Epithelial cell of prostate (primary cell): ENCODE data around the gene JAK3.
A peak's percentile ranks its signal among the peaks of the same experiment; 100 is the strongest.
"Not testable (repeated sequence)": the region's sequence is repeated elsewhere in the genome, so short reads cannot be mapped to it uniquely, and the experiment has no call there.

Experiments used
- DNase-seq: peaks from one replicate; pipeline ENCODE4 v3.0.0-alpha.2; 2011; ENCODE audit warnings: low read depth, low spot score
- H3K27ac ChIP-seq: fragments of 450-650 bp; 2 replicates; pipeline ENCODE4 v1.5.1; 2017; ENCODE audit warnings: mild to moderate bottlenecking

Gene JAK3

GRCh38 chr19:17847538-17848366, at the start of gene JAK3:
Gene JAK3 (minus strand): TSS chr19:17847982. CDS start chr19:17844417, 3,565 bp downstream.
- peak within 1 kb of the TSS; percentile 70 for H3K27ac ChIP-seq
- DNase-seq, result no peak

GRCh38 chr19:17893766-17894165, 46.0 kb upstream of the JAK3 start:
- no peak overlapping the region for H3K27ac ChIP-seq
- no peak for DNase-seq

GRCh38 chr19:17889609-17890214, 41.9 kb upstream of the JAK3 start:
- no peak overlapping the region for H3K27ac ChIP-seq
- DNase-seq, result no peak

GRCh38 chr19:17888260-17888659, 40.5 kb upstream of the JAK3 start:
- DNase-seq, result no peak
- no peak overlapping the region for H3K27ac ChIP-seq

- not testable (repeated sequence) for H3K27ac ChIP-seq, DNase-seq
Observed at GRCh38 chr19:17887221-17887620, 39.4 kb upstream of the JAK3 start.

GRCh38 chr19:17886515-17886914, 38.7 kb upstream of the JAK3 start:
- DNase-seq, result no peak
- no peak overlapping the region for H3K27ac ChIP-seq

GRCh38 chr19:17883627-17884410, 36.0 kb upstream of the JAK3 start:
- no peak for DNase-seq
- H3K27ac ChIP-seq, result no peak overlapping the region

- H3K27ac ChIP-seq, result no peak overlapping the region
- DNase-seq, result no peak
Observed at GRCh38 chr19:17881701-17882100, 33.9 kb upstream of the JAK3 start.

GRCh38 chr19:17879466-17879865, 31.7 kb upstream of the JAK3 start:
- H3K27ac ChIP-seq, result no peak overlapping the region
- DNase-seq, result no peak

- no peak for DNase-seq
- no peak overlapping the region for H3K27ac ChIP-seq
Observed at GRCh38 chr19:17877696-17878095, 29.9 kb upstream of the JAK3 start.

- DNase-seq, result no peak
- H3K27ac ChIP-seq, result no peak overlapping the region
Observed at GRCh38 chr19:17874758-17875135, 27.0 kb upstream of the JAK3 start.

- no peak for DNase-seq
- no peak overlapping the region for H3K27ac ChIP-seq
Observed at GRCh38 chr19:17873786-17874757, 26.3 kb upstream of the JAK3 start.

GRCh38 chr19:17872251-17873001, 24.6 kb upstream of the JAK3 start:
- no peak for DNase-seq
- no peak overlapping the region for H3K27ac ChIP-seq

- H3K27ac ChIP-seq, result no peak within 1 kb of the TSS
- no peak for DNase-seq
Observed at GRCh38 chr19:17871878-17872250, 24.1 kb upstream of the JAK3 start, which contains the start of gene SLC5A5. Gene SLC5A5 (plus strand): TSS chr19:17871945. CDS start chr19:17872320, 375 bp downstream.

GRCh38 chr19:17871032-17871877, 23.5 kb upstream of the JAK3 start:
- no peak overlapping the region for H3K27ac ChIP-seq
- DNase-seq, result no peak

GRCh38 chr19:17869114-17869608, 21.4 kb upstream of the JAK3 start:
- DNase-seq, result no peak
- no peak overlapping the region for H3K27ac ChIP-seq

- DNase-seq, result no peak
Observed at GRCh38 chr19:17868669-17869068, 20.9 kb upstream of the JAK3 start.

GRCh38 chr19:17866964-17867486, 19.2 kb upstream of the JAK3 start:
- DNase-seq, result no peak
- H3K27ac ChIP-seq, result no peak overlapping the region

More at GRCh38 chr19:17868669-17869068, 20.9 kb upstream of the JAK3 start:
- no peak overlapping the region for H3K27ac ChIP-seq
